Hepatocyte (in vitro differentiated cells): ENCODE data around the gene GTSE1.

ENCODE experiments used
- CTCF ChIP-seq: fragments of 200-600 bp; sonication (generic); IDR thresholded peaks from 2 replicates; pipeline ENCODE4 v1.5.1; 2016; ENCODE audit warnings: antibody characterized with exemption, mild to moderate bottlenecking; ENCODE audit not compliant: poor library complexity
- EZH2 ChIP-seq: fragments of 200-600 bp; sonication (generic); IDR thresholded peaks from 2 replicates; pipeline ENCODE4 v1.6.1; 2016; ENCODE audit warnings: antibody characterized with exemption, mild to moderate bottlenecking, borderline replicate concordance
- EZH2phosphoT487 ChIP-seq: fragments of 200-600 bp; sonication (generic); IDR thresholded peaks from one replicate; pipeline ENCODE4 v1.6.1; 2018; ENCODE audit warnings: antibody characterized with exemption, mild to moderate bottlenecking, low read depth, moderate library complexity; ENCODE audit not compliant: unreplicated experiment, severe bottlenecking

- no peak for TF ChIP-seq CTCF
- no peak for TF ChIP-seq EZH2
- TF ChIP-seq EZH2phosphoT487, result no peak
Observed at GRCh38 chr22:46273432-46274148, 23.1 kb upstream of the GTSE1 start.
